Activated CD8-positive, alpha-beta T cell treated with anti-CD3 and anti-CD28 coated beads, Interleukin-2, amount 10 ng/mL, durations not matched to agents 7 days and 5 days (primary cell): Measurements from ENCODE around the gene GPX4. TPM values are rescaled to one million over a fixed set of nuclear protein-coding genes. Genes with fewer than 3 reads are reported as not detected.
"Not testable (repeated sequence)": the region's sequence is repeated elsewhere in the genome, so short reads cannot be mapped to it uniquely, and the experiment has no call there.

Experiments
- ATAC-seq: fragments of 150-1000 bp; cut with Tn5 transposase; one replicate; pipeline ENCODE4 v1.10.0; 2021; ENCODE audit warnings: moderate library complexity
- CTCF ChIA-PET: fragments of 350-600 bp; sonication (Branson Sonifier 250); formaldehyde crosslinking; loops from one replicate; lab custom pipeline; 2021; ENCODE audit warnings: antibody characterized with exemption; lab: Charles Lee
- POLR2A ChIA-PET: fragments of 350-600 bp; sonication (Branson Sonifier 250); formaldehyde crosslinking; loops from one replicate; lab custom pipeline; 2021; ENCODE audit warnings: antibody characterized with exemption; lab: Charles Lee
- DNase-seq: peaks from one replicate; pipeline ENCODE4 v3.0.0-alpha.2; 2020
- H3K27ac Mint-ChIP-seq: one replicate; pipeline ENCODE4 v1.8.0; 2021; ENCODE audit warnings: mild to moderate bottlenecking, mixed read lengths
- H3K27me3 Mint-ChIP-seq: one replicate; pipeline ENCODE4 v1.8.0; 2021; ENCODE audit warnings: low read depth, mixed read lengths
- H3K36me3 Mint-ChIP-seq: one replicate; pipeline ENCODE4 v1.8.0; 2021; ENCODE audit warnings: low read depth, mixed read lengths
- H3K4me1 Mint-ChIP-seq: one replicate; pipeline ENCODE4 v1.8.0; 2021; ENCODE audit warnings: low read depth, mixed read lengths
- H3K4me3 Mint-ChIP-seq: one replicate; pipeline ENCODE4 v1.8.0; 2021; ENCODE audit warnings: mild to moderate bottlenecking, mixed read lengths
- H3K9me3 Mint-ChIP-seq: one replicate; pipeline ENCODE4 v1.8.0; 2022; ENCODE audit warnings: mixed read lengths; ENCODE audit not compliant: insufficient read depth
- total RNA-seq, 2 experiments: library from RNA; stranded (reverse); gene quantifications; one replicate each; pipeline ENCODE4 v1.2.3, GENCODE V29; 2021

The GPX4 gene
- total RNA-seq, 2 experiments from 2014 or later = 174 to 177 TPM

GRCh38 chr19:1122021-1122971, 18.5 kb downstream of the GPX4 start:
- H3K9me3 Mint-ChIP-seq = no peaks in the 10 kb centered on the region
- POLR2A ChIA-PET = no interaction called here
- CTCF ChIA-PET = no interaction called here

GRCh38 chr19:1122972-1123363, 19.2 kb downstream of the GPX4 start:
- Mint-ChIP-seq H3K27ac (no peak overlapping the region), H3K4me3 (no peak overlapping the region), H3K4me1 (peaks cover 5% of the 10 kb centered on the region), H3K27me3 (no peaks in the 10 kb centered on the region), H3K9me3 (no peaks in the 10 kb centered on the region), H3K36me3 (peaks cover 44% of the 10 kb centered on the region)
- DNase-seq (no peak), ATAC-seq (peak; percentile 40)
- ChIA-PET CTCF (no interaction called here), POLR2A (interaction anchor here (1.1 kb wide), 1 partner anchor 10 kb away, joined by 3 read pairs; no protein-coding TSS in a partner anchor)

More at GRCh38 chr19:1122021-1122971, 18.5 kb downstream of the GPX4 start:
- no peak overlapping the region for H3K4me3 Mint-ChIP-seq
- H3K4me1 Mint-ChIP-seq = peaks cover 5% of the 10 kb centered on the region
- ATAC-seq (no peak), DNase-seq (no peak)
- no peak overlapping the region for H3K27ac Mint-ChIP-seq
- peaks cover 40% of the 10 kb centered on the region for H3K36me3 Mint-ChIP-seq
- no peaks in the 10 kb centered on the region for H3K27me3 Mint-ChIP-seq

- H3K27ac Mint-ChIP-seq = no peak overlapping the region
These were observed 19.6 kb downstream of the GPX4 start for GRCh38 chr19:1123381-1123780.

DNA sequence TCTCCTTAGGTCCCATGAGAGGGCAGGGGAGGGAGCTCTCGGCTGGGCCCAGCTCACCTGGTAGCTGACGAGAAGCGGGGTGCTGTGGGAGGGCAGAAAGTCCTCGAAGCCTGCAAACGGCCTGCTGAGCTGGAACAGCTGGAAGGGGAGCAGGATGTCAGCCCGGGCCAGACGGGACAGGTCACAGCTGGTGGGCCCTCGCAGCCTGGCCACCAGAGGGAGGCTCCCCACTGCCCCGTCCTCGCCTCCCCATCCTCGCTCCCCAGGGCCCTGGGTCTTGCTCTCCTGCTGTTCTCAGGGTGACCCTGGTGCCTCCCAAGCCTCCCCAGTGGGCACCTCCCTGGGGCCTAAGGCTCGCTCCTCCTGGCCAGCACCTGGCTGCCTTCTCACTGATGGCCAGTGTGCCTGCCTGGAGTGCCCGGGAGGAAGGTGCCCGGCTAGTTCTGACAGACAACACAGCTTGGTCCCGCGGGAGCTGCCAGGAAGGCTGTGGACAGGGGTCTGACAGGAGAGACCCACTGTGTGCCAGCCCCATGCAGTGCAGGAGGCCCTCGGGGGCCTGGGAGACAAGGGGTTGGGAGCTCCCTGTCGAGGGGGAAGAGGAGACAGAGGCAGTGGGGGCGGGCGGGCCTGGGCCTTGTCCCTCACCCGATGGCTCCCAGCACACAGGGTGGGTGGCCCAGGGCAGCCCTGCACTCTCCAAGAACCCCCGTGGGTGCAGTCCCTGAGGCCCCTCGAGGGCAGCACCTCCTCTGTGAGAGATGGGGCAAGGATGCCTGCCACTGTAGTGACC, 20.3 kb downstream of the GPX4 start:
- no peaks in the 10 kb centered on the region for H3K9me3 Mint-ChIP-seq
- CTCF ChIA-PET = no interaction called here
- H3K27ac Mint-ChIP-seq = no peak overlapping the region
- H3K4me3 Mint-ChIP-seq = no peak overlapping the region
- peaks cover 37% of the 10 kb centered on the region for H3K36me3 Mint-ChIP-seq
- peaks cover 7% of the 10 kb centered on the region for H3K4me1 Mint-ChIP-seq
- H3K27me3 Mint-ChIP-seq = no peaks in the 10 kb centered on the region
- DNase-seq = no peak
- ATAC-seq = no peak
- POLR2A ChIA-PET = interaction anchor here (1.1 kb wide), 1 partner anchor 8 kb away, joined by 3 read pairs; no protein-coding TSS in a partner anchor

More at GRCh38 chr19:1123381-1123780, 19.6 kb downstream of the GPX4 start:
- DNase-seq (no peak), ATAC-seq (no peak)
- Mint-ChIP-seq H3K4me3 (no peak overlapping the region), H3K27me3 (no peaks in the 10 kb centered on the region), H3K9me3 (no peaks in the 10 kb centered on the region), H3K4me1 (peaks cover 5% of the 10 kb centered on the region), H3K36me3 (peaks cover 41% of the 10 kb centered on the region)
- ChIA-PET POLR2A (interaction anchor here (1.1 kb wide), 1 partner anchor 9 kb away, joined by 3 read pairs; no protein-coding TSS in a partner anchor), CTCF (no interaction called here)

DNA sequence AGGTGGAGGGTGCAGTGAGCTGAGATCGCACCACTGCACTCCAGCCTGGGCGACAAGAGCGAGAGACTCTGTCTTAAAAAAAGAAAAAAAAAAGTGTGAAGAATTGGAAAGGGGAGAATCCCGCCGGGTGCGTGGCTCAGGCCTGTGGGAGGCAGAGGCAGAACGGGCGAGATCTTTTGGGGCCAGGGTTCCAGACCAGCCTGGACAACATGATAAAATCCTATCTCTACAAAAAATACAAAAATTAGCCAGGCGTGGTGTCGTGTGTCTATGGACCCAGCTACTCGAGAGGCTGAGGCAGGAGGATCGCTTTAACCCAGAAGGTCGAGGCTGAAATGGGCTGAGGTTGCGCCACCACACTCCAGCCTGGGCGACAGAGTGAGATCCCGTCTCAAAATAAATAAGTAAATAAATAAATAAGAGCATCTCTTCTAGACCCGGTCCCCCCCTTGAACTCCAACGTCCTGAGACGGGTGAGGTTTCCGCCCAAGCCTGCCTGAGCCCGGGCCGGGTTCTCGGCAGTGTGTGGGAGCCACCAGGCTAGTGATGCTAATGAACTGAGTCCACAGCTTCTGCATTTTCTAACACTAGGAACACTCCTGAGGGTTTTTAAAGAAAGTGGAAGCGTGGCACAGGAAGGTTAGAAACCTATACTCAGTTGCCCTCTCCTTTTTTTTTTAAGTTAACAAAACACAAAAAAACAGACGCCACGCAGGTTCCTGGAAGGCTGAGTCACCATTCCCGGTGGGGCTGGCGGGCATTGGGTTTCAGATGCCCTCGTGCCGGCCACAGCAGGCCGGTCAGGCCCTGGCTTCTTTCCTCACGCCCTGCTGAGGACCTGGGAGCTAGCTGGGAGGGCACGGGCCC, 22.0 kb downstream of the GPX4 start:
- Mint-ChIP-seq H3K4me1 (peaks cover 18% of the 10 kb centered on the region), H3K9me3 (no peaks in the 10 kb centered on the region), H3K27ac (no peak overlapping the region), H3K4me3 (no peak overlapping the region), H3K27me3 (no peaks in the 10 kb centered on the region), H3K36me3 (peaks cover 33% of the 10 kb centered on the region)
- CTCF ChIA-PET = no interaction called here
- POLR2A ChIA-PET = no interaction called here
- DNase-seq (no peak), ATAC-seq (no peak)

GRCh38 chr19:1126984-1127760, 23.4 kb downstream of the GPX4 start:
- ChIA-PET POLR2A (interaction anchor here (0.6 kb wide), 1 partner anchor 14 kb away, joined by 3 read pairs; no protein-coding TSS in a partner anchor), CTCF (no interaction called here)
- no peak overlapping the region for H3K27ac Mint-ChIP-seq

GRCh38 chr19:1128106-1128505, 24.3 kb downstream of the GPX4 start:
- no peaks in the 10 kb centered on the region for H3K27me3 Mint-ChIP-seq
- no peak for ATAC-seq
- no peak overlapping the region for H3K4me3 Mint-ChIP-seq
- ChIA-PET CTCF (no interaction called here), POLR2A (no interaction called here)
- DNase-seq = no peak
- H3K9me3 Mint-ChIP-seq = no peaks in the 10 kb centered on the region
- H3K36me3 Mint-ChIP-seq = peaks cover 19% of the 10 kb centered on the region
- H3K4me1 Mint-ChIP-seq = peaks cover 29% of the 10 kb centered on the region
- no peak overlapping the region for H3K27ac Mint-ChIP-seq

More at GRCh38 chr19:1126984-1127760, 23.4 kb downstream of the GPX4 start:
- Mint-ChIP-seq H3K36me3 (peaks cover 23% of the 10 kb centered on the region), H3K9me3 (no peaks in the 10 kb centered on the region), H3K4me3 (no peak overlapping the region), H3K27me3 (no peaks in the 10 kb centered on the region), H3K4me1 (peaks cover 22% of the 10 kb centered on the region)
- no peak for DNase-seq
- ATAC-seq = no peak

- Mint-ChIP-seq H3K4me1 (peaks cover 36% of the 10 kb centered on the region), H3K27ac (peak overlapping the region; percentile 11), H3K36me3 (peaks cover 19% of the 10 kb centered on the region)
- H3K4me3 Mint-ChIP-seq, ATAC-seq, H3K27me3 Mint-ChIP-seq, POLR2A ChIA-PET, H3K9me3 Mint-ChIP-seq, DNase-seq: not testable (repeated sequence)
- CTCF ChIA-PET = interaction anchor here (3.3 kb wide), 1 partner anchor 16 kb away, joined by 18 read pairs; no protein-coding TSS in a partner anchor
These were observed 25.3 kb downstream of the GPX4 start for GRCh38 chr19:1129084-1129483.

- Mint-ChIP-seq H3K36me3 (peaks cover 19% of the 10 kb centered on the region), H3K27ac (peak overlapping the region; percentile 89), H3K27me3 (no peaks in the 10 kb centered on the region), H3K4me3 (no peak overlapping the region), H3K9me3 (no peaks in the 10 kb centered on the region), H3K4me1 (peaks cover 36% of the 10 kb centered on the region)
- DNase-seq (no peak), ATAC-seq (no peak)
- ChIA-PET CTCF (interaction anchor here (1.6 to 3.3 kb wide), 2 partner anchors 17 to 115 kb away, joined by 7 to 18 read pairs; no protein-coding TSS in a partner anchor), POLR2A (no interaction called here)
These were observed 25.7 kb downstream of the GPX4 start for GRCh38 chr19:1129535-1129934.
